NCI-H2081 (cell line): Measurements from ENCODE around the gene SNAP47.

Source experiments
- DNase-seq, 2 experiments: peaks; one replicate each; lab custom pipeline; 2025; lab: John Stamatoyannopoulos, UW

The SNAP47 gene

GRCh38 chr1:227797625-227798024 is 62.4 kb downstream of the SNAP47 start:
- no peak for DNase-seq

- DNase-seq, result no peak
These were observed 63.0 kb downstream of the SNAP47 start for GRCh38 chr1:227798078-227798802.

GRCh38 chr1:227799756-227800155 is 64.5 kb downstream of the SNAP47 start:
- no peak for DNase-seq

GRCh38 chr1:227803933-227804332 is 68.7 kb downstream of the SNAP47 start:
- DNase-seq, result no peak

GRCh38 chr1:227805606-227806197 is 70.5 kb downstream of the SNAP47 start:
- no peak for DNase-seq

GRCh38 chr1:227808566-227808965 is 73.3 kb downstream of the SNAP47 start:
- no peak for DNase-seq

GRCh38 chr1:227809026-227809425 is 73.8 kb downstream of the SNAP47 start:
- DNase-seq, result no peak

GRCh38 chr1:227813962-227814361 is 78.7 kb downstream of the SNAP47 start:
- DNase-seq, result no peak

- no peak for DNase-seq
These were observed 80.5 kb downstream of the SNAP47 start, which contains the start of gene PRSS38 for GRCh38 chr1:227815468-227816409. Gene PRSS38, plus strand, starts transcription at chr1:227815675. Its CDS starts 42 bp downstream, at chr1:227815717.

GRCh38 chr1:227816750-227817446 is 81.7 kb downstream of the SNAP47 start:
- no peak for DNase-seq

GRCh38 chr1:227823537-227823936 is 88.3 kb downstream of the SNAP47 start:
- DNase-seq, result no peak

- no peak for DNase-seq
These were observed 89.0 kb downstream of the SNAP47 start for GRCh38 chr1:227824204-227824603.

- DNase-seq, result no peak
These were observed 93.6 kb downstream of the SNAP47 start for GRCh38 chr1:227828786-227829185.
